ENCODE data around the gene DOCK2.

The DOCK2 gene

DNA sequence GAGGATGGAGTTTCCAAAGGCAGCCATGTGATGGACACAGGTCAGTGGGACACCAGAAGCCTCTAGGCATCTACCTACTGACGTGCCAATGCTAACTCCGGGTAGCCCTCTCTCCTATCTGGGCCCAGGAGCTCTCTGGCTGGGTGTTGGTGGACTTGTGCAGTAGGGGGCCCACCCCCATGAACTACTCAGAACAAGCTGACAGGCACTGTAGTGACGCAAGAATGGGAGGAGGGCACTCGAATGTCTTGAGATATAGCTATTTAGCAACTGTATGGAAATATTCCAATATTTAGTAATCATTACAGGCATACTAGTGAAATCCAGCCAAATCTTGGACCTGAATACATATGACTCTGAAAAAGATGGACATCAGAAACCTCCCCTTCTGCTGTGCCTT is 5.7 kb upstream of the DOCK2 start:
- H3K9ac ChIP-seq (ENCODE audit: insufficient read length) = no peak overlapping the region
- no peak overlapping the region for H3K27ac ChIP-seq
- no peak for DNase-seq (ENCODE audit: low read depth, low spot score)
- no peak overlapping the region for H3K4me3 ChIP-seq
- TF ChIP-seq EZH2 (IDR thresholded peaks at IDR 0.05) (no peak), POLR2AphosphoS5 (IDR thresholded peaks at IDR 0.05; ENCODE audit: borderline replicate concordance, low read depth, low read length) (no peak), FOXP2 (optimal IDR thresholded peaks at IDR 0.05; ENCODE audit: control extremely low read depth, extremely low read length, insufficient read depth) (no peak)
- no peaks in the 10 kb centered on the region for H3K36me3 ChIP-seq (ENCODE audit: insufficient read depth, low read length)
- H3K9me3 ChIP-seq (ENCODE audit: low read depth, low read length) = no peaks in the 10 kb centered on the region

DNA sequence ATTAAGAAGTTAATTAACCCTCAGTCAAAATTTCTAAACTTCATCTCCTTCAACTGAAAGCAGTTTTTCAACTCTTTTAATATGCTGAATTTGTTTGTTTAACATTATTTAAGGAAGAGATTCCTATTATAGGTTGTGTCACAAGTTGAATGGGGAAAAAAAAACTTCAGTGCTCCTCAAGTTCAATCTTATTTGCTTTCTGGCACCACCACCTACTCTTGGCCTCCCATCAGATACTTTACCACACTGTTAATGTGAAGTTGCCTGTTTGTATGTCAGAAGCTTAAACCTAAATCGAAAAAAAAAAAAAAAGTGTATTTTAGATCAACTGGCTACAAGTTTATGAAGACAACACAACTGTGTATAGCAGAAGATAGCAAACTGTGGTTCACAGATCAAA is 4.1 kb upstream of the DOCK2 start:
- TF ChIP-seq EZH2 (IDR thresholded peaks at IDR 0.05) (no peak), FOXP2 (optimal IDR thresholded peaks at IDR 0.05; ENCODE audit: control extremely low read depth, extremely low read length, insufficient read depth) (no peak), POLR2AphosphoS5 (IDR thresholded peaks at IDR 0.05; ENCODE audit: borderline replicate concordance, low read depth, low read length) (no peak)
- H3K4me3 ChIP-seq = no peak overlapping the region
- no peaks in the 10 kb centered on the region for H3K36me3 ChIP-seq (ENCODE audit: insufficient read depth, low read length)
- no peak overlapping the region for H3K27ac ChIP-seq
- no peak overlapping the region for H3K9ac ChIP-seq (ENCODE audit: insufficient read length)
- H3K9me3 ChIP-seq (ENCODE audit: low read depth, low read length) = no peaks in the 10 kb centered on the region
- DNase-seq (ENCODE audit: low read depth, low spot score) = no peak

DNA sequence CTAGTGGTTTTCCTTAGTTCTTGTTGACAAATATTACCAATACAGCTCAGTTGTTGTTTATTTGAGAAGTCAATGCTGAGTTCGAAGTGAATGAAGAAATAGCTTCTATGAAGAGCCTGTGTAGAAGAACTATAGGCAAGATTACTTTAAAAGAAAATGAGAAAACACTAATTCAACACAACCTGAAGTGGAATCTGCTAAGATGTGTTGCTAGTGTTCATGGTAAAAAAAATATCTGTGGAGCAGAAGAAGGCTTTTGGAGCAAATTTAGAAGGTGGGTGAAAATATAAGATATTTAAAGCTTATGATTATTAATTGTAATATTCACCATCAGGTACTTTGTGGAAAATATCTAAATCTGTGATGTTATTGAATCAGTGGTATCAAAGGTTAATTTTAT is 2.5 kb upstream of the DOCK2 start:
- Histone ChIP-seq H3K4me3 (no peak overlapping the region), H3K9me3 (ENCODE audit: low read depth, low read length) (no peaks in the 10 kb centered on the region), H3K36me3 (ENCODE audit: insufficient read depth, low read length) (no peaks in the 10 kb centered on the region), H3K9ac (ENCODE audit: insufficient read length) (no peak overlapping the region), H3K27ac (no peak overlapping the region)
- no peak for DNase-seq (ENCODE audit: low read depth, low spot score)
- TF ChIP-seq EZH2 (IDR thresholded peaks at IDR 0.05) = no peak
- TF ChIP-seq POLR2AphosphoS5 (IDR thresholded peaks at IDR 0.05; ENCODE audit: borderline replicate concordance, low read depth, low read length) = no peak
- no peak for TF ChIP-seq FOXP2 (optimal IDR thresholded peaks at IDR 0.05; ENCODE audit: control extremely low read depth, extremely low read length, insufficient read depth)

DNA sequence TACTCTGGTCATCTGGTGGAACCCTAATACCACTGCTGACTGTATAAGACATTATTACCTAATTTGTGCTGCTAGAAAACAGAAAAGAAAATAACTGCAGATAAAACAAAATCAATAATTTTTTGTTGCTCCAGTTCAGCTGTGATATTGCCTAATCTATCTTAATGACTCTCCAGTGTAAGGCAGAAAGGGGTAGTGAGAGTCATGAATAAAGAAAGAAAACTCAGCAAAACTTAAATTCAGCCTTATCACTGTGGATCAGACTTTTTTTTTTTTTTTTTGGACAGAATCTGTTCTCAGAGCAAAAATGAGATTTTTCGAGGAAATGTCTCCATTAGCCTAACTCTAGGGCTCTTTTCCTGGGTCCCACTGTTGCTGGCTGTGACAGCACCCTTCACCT is 1.1 kb upstream of the DOCK2 start:
- Histone ChIP-seq H3K36me3 (ENCODE audit: insufficient read depth, low read length) (no peaks in the 10 kb centered on the region), H3K4me3 (no peak overlapping the region), H3K9ac (ENCODE audit: insufficient read length) (no peak overlapping the region), H3K9me3 (ENCODE audit: low read depth, low read length) (no peaks in the 10 kb centered on the region), H3K27ac (no peak overlapping the region)
- DNase-seq (ENCODE audit: low read depth, low spot score) = no peak
- no peak for TF ChIP-seq POLR2AphosphoS5 (IDR thresholded peaks at IDR 0.05; ENCODE audit: borderline replicate concordance, low read depth, low read length)
- TF ChIP-seq EZH2 (IDR thresholded peaks at IDR 0.05) = no peak
- no peak for TF ChIP-seq FOXP2 (optimal IDR thresholded peaks at IDR 0.05; ENCODE audit: control extremely low read depth, extremely low read length, insufficient read depth)

DNA sequence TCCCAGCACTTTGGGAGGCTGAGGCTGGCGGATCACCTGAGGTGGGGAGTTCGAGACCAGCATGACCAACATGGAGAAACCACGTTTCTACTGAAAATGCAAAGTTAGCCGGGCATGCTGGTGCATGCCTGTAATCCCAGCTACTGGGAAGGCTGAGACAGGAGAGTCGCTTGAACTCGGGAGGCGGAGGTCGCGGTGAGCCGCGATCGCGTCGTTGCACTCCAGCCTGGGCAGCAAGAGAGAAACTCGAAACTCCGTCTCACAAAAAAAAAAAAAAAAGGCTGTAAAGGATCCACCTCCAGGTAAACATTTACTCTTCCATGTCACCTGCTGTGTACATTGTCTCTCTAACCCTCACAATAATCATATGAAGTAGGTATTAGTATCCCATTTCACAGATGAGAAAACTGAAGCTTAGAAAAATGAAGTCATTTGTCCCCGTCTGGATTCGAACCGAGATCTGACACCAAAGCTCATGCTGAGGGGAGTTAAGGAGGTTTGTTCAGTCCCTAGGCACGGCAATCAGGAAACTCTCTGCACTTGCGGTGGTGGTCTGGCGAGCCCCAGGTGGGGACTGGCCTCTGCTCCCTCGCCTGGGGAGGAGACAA is 494 bp upstream of the DOCK2 start:
- no peak for TF ChIP-seq POLR2AphosphoS5 (IDR thresholded peaks at IDR 0.05; ENCODE audit: borderline replicate concordance, low read depth, low read length)
- TF ChIP-seq FOXP2 (optimal IDR thresholded peaks at IDR 0.05; ENCODE audit: control extremely low read depth, extremely low read length, insufficient read depth) = no peak
- no peak for TF ChIP-seq EZH2 (IDR thresholded peaks at IDR 0.05)
- Histone ChIP-seq H3K9ac (ENCODE audit: insufficient read length) (no peak overlapping the region), H3K4me3 (no peak overlapping the region), H3K36me3 (ENCODE audit: insufficient read depth, low read length) (no peaks in the 10 kb centered on the region), H3K27ac (no peak overlapping the region), H3K9me3 (ENCODE audit: low read depth, low read length) (no peaks in the 10 kb centered on the region)
- no peak for DNase-seq (ENCODE audit: low read depth, low spot score)

DNA sequence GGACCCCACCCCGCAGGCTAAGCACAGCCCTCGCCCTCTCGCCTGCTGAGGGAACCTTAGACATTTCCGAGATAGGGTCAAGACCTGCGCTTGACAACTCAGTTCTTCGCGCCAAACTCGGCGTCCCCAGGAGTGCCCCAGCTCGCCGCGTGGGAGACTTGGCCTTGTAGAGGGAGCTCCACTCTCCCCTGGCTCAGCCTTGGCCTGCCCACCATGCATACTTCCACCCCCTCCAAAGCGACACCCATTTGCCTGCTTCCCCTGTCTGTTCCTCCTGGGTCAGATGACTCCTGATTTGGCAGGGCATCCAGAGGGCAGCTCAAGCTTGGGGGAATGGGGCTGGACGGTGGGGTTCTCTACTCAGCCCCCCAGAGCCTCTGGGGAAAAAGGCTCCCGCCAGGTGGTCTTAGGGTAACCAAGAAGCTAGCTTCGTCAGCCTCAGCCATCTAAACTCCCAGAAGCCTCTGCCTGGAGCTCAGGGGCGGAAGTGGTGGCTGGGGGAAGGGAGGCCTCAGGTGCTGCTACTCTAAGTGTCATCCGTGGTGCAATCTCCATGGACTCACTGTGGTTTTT is 560 bp downstream of the DOCK2 start:
- Histone ChIP-seq H3K36me3 (ENCODE audit: insufficient read depth, low read length) (no peaks in the 10 kb centered on the region), H3K9me3 (ENCODE audit: low read depth, low read length) (no peaks in the 10 kb centered on the region), H3K9ac (ENCODE audit: insufficient read length) (no peak overlapping the region), H3K27ac (no peak overlapping the region), H3K4me3 (no peak overlapping the region)
- no peak for TF ChIP-seq EZH2 (IDR thresholded peaks at IDR 0.05)
- TF ChIP-seq POLR2AphosphoS5 (IDR thresholded peaks at IDR 0.05; ENCODE audit: borderline replicate concordance, low read depth, low read length) = no peak
- no peak for TF ChIP-seq FOXP2 (optimal IDR thresholded peaks at IDR 0.05; ENCODE audit: control extremely low read depth, extremely low read length, insufficient read depth)
- no peak for DNase-seq (ENCODE audit: low read depth, low spot score)

DNA sequence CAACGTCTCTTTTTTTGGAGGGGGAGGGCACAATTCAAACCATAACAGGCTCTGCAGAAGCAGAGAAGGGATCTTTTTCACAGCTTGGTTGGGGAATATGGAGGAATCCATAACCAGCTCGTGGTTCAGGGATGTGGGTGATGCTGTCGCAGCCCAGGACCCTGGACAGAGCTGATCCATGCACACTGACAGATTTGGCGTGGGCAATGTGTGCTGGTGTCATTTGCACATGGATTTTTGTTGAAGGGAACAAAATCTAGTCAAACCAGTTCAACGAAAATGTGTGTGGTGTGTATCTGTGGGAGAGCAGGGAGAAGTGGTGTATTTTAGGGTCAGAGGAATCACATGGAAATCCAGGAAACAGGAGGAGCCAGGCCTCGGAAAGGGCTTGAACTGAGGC is 4.2 kb downstream of the DOCK2 start:
- TF ChIP-seq FOXP2 (optimal IDR thresholded peaks at IDR 0.05; ENCODE audit: control extremely low read depth, extremely low read length, insufficient read depth) (no peak), EZH2 (IDR thresholded peaks at IDR 0.05) (no peak), POLR2AphosphoS5 (IDR thresholded peaks at IDR 0.05; ENCODE audit: borderline replicate concordance, low read depth, low read length) (no peak)
- no peaks in the 10 kb centered on the region for H3K36me3 ChIP-seq (ENCODE audit: insufficient read depth, low read length)
- no peak for DNase-seq (ENCODE audit: low read depth, low spot score)

DNA sequence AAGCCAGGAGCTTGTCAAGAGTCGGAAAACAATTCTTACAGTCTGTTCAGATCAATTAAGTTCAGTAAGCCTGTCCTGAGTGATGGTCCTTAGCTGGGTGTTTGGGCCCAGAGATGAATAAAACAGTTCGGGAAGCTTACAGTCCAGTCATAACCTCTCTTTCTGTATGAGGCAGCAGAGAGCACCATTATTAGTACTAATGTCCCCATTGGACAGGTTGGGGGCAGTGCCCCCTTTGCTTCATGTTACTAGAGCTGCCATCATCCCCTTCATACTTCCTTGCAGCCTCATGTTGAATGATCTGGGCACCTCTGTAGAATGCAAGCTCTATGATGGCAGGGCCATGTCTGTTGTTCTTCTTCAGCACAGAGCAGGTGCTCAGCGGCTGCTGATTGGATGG is 9.8 kb downstream of the DOCK2 start:
- no peak for DNase-seq (ENCODE audit: low read depth, low spot score)
- no peaks in the 10 kb centered on the region for H3K9me3 ChIP-seq (ENCODE audit: low read depth, low read length)
- H3K36me3 ChIP-seq (ENCODE audit: insufficient read depth, low read length) = no peaks in the 10 kb centered on the region
- no peak overlapping the region for H3K9ac ChIP-seq (ENCODE audit: insufficient read length)
- TF ChIP-seq POLR2AphosphoS5 (IDR thresholded peaks at IDR 0.05; ENCODE audit: borderline replicate concordance, low read depth, low read length) (no peak), EZH2 (IDR thresholded peaks at IDR 0.05) (no peak), FOXP2 (optimal IDR thresholded peaks at IDR 0.05; ENCODE audit: control extremely low read depth, extremely low read length, insufficient read depth) (no peak)
- H3K27ac ChIP-seq = no peak overlapping the region
- H3K4me3 ChIP-seq = no peak overlapping the region

More for the DNA sequence above, 4.2 kb downstream of the DOCK2 start:
- H3K9me3 ChIP-seq (ENCODE audit: low read depth, low read length) = no peaks in the 10 kb centered on the region
- no peak overlapping the region for H3K4me3 ChIP-seq
- H3K9ac ChIP-seq (ENCODE audit: insufficient read length) = no peak overlapping the region
- no peak overlapping the region for H3K27ac ChIP-seq

DNA sequence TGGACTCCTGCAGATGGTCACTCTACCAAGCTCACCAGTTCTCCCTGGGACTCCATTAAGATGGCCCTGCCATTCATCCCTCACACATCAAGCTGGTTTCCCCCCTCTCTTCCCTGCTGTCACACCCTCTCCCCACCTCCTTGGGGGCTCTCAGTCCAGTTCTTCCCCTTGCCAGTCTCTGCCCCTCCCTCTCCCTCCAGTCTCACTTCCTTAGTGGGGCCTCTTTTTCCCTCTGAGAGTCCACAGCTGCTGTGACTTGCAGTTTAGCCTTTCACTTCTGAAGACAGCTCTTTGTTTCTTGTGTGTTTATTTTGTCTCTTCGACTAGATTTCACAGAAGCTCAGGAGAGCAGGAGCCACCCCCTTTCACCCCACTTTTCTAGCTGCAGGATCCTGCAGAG is 10.5 kb downstream of the DOCK2 start:
- no peak for TF ChIP-seq EZH2 (IDR thresholded peaks at IDR 0.05)
- TF ChIP-seq POLR2AphosphoS5 (IDR thresholded peaks at IDR 0.05; ENCODE audit: borderline replicate concordance, low read depth, low read length) = no peak
- no peak for TF ChIP-seq FOXP2 (optimal IDR thresholded peaks at IDR 0.05; ENCODE audit: control extremely low read depth, extremely low read length, insufficient read depth)
- no peaks in the 10 kb centered on the region for H3K36me3 ChIP-seq (ENCODE audit: insufficient read depth, low read length)
- H3K4me3 ChIP-seq = no peak overlapping the region
- DNase-seq (ENCODE audit: low read depth, low spot score) = no peak
- no peak overlapping the region for H3K9ac ChIP-seq (ENCODE audit: insufficient read length)
- H3K27ac ChIP-seq = no peak overlapping the region
- no peaks in the 10 kb centered on the region for H3K9me3 ChIP-seq (ENCODE audit: low read depth, low read length)
